ENCODE data around the gene ULK2. TPM values are rescaled to one million over a fixed set of nuclear protein-coding genes. Genes with fewer than 3 reads are reported as not detected.

Gene ULK2
- total RNA-seq, 4 donors from 2014 or later: 7.4 to 20.4 (median 14.2) TPM

- Histone ChIP-seq H3K4me1 (no peaks in the 10 kb centered on the region), H3K27me3 (no peaks in the 10 kb centered on the region), H3K4me3 (no peak overlapping the region), H3K27ac (no peak overlapping the region), H3K9me3 (no peaks in the 10 kb centered on the region), H3K36me3 (no peaks in the 10 kb centered on the region)
- no peak for TF ChIP-seq POLR2A (IDR thresholded peaks at IDR 0.05)
- TF ChIP-seq, protein P1, sequence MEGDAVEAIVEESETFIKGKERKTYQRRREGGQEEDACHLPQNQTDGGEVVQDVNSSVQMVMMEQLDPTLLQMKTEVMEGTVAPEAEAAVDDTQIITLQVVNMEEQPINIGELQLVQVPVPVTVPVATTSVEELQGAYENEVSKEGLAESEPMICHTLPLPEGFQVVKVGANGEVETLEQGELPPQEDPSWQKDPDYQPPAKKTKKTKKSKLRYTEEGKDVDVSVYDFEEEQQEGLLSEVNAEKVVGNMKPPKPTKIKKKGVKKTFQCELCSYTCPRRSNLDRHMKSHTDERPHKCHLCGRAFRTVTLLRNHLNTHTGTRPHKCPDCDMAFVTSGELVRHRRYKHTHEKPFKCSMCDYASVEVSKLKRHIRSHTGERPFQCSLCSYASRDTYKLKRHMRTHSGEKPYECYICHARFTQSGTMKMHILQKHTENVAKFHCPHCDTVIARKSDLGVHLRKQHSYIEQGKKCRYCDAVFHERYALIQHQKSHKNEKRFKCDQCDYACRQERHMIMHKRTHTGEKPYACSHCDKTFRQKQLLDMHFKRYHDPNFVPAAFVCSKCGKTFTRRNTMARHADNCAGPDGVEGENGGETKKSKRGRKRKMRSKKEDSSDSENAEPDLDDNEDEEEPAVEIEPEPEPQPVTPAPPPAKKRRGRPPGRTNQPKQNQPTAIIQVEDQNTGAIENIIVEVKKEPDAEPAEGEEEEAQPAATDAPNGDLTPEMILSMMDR (IDR thresholded peaks at IDR 0.05 in 4 of 5, conservative IDR thresholded peaks at IDR 0.05 in 1 of 5): no peak
- no peak for ATAC-seq
- in situ Hi-C loops (cut with MboI; ENCODE audit: low sequenced_read_pairs in 4 of 4): no loop called here
- DNase-seq: no peak
- intact Hi-C loops (cut with DNase I; ENCODE audit: low total_unique reads): no loop called here
Observed at GRCh38 chr17:19883537-19884215, 15.9 kb upstream of the ULK2 start.

DNA sequence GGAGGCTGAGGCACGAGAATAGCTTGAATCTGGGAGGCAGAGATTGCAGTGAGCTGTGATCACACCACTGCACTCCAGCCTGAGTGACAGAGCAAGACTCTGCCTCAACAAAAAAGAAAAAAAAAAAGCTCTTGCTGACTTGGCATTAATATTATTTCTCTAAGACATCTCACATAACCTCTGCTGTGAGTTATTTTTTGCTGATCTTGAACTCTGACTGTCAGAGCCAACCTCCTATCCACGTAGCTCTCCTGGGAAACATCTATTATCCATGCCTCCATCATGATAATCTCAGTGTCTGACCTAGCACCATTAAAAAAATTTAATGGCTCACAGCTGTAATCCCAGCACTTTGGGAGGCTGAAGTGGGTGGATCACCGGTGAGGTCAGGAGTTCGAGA lies 12.7 kb upstream of the ULK2 start:
- H3K36me3 ChIP-seq: no peaks in the 10 kb centered on the region
- in situ Hi-C loops (cut with MboI; ENCODE audit: low sequenced_read_pairs in 4 of 4): no loop called here
- H3K9me3 ChIP-seq: no peaks in the 10 kb centered on the region
- TF ChIP-seq, protein P1 (IDR thresholded peaks at IDR 0.05 in 4 of 5, conservative IDR thresholded peaks at IDR 0.05 in 1 of 5): no peak
- no peak for TF ChIP-seq POLR2A (IDR thresholded peaks at IDR 0.05)
- ATAC-seq (no peak), DNase-seq (no peak)
- no peaks in the 10 kb centered on the region for H3K27me3 ChIP-seq
- no peak overlapping the region for H3K27ac ChIP-seq
- H3K4me1 ChIP-seq: no peaks in the 10 kb centered on the region
- intact Hi-C loops (cut with DNase I; ENCODE audit: low total_unique reads): no loop called here
- H3K4me3 ChIP-seq: no peak overlapping the region

- H3K4me3 ChIP-seq: no peak overlapping the region
- DNase-seq: no peak
- H3K9me3 ChIP-seq: no peaks in the 10 kb centered on the region
- TF ChIP-seq, protein P1 (IDR thresholded peaks at IDR 0.05 in 4 of 5, conservative IDR thresholded peaks at IDR 0.05 in 1 of 5): no peak
- TF ChIP-seq POLR2A (IDR thresholded peaks at IDR 0.05): no peak
- no peaks in the 10 kb centered on the region for H3K4me1 ChIP-seq
- no peak overlapping the region for H3K27ac ChIP-seq
- H3K36me3 ChIP-seq: no peaks in the 10 kb centered on the region
- ATAC-seq: no peak
- no peaks in the 10 kb centered on the region for H3K27me3 ChIP-seq
- intact Hi-C loops (cut with DNase I; ENCODE audit: low total_unique reads): no loop called here
- in situ Hi-C loops (cut with MboI; ENCODE audit: low sequenced_read_pairs in 4 of 4): no loop called here
Observed at GRCh38 chr17:19877364-19877945, 9.7 kb upstream of the ULK2 start.

DNA sequence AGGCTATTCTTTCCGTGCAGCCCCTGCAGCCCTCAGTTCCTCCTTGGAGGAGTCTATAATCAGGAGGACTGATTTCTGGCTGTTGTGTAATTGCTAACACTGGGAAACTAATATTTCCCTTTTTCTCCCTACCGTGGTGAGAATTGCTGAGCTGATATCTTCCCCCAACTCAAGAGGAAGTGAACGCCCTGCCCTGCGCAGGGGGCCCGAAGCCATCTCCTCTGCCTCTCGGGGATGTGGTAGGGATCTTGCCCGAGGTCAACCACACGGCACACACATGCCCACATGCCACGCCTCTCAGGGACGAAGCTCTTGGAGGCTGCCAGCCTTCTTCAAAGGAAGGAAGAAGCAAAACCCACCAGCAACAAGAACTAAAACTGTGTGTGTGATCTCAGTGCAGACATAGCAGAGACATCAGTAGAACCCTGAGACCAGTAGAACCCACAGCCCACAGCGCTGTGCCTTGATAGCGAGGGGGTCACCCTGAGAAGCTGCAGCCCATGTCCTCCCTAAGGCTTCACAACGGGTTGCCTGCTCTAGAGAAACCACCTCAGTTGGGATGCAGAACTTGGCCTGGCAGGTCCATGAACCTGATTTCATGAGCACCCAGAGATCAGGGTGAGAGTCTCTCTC lies 8.9 kb upstream of the ULK2 start:
- Histone ChIP-seq H3K4me1 (no peaks in the 10 kb centered on the region), H3K27me3 (no peaks in the 10 kb centered on the region), H3K9me3 (no peaks in the 10 kb centered on the region), H3K27ac (no peak overlapping the region), H3K36me3 (no peaks in the 10 kb centered on the region), H3K4me3 (no peak overlapping the region)
- no peak for ATAC-seq
- DNase-seq: peak; percentile 40 to 49
- intact Hi-C loops (cut with DNase I; ENCODE audit: low total_unique reads): no loop called here
- in situ Hi-C loops (cut with MboI; ENCODE audit: low sequenced_read_pairs in 4 of 4): no loop called here
- no peak for TF ChIP-seq POLR2A (IDR thresholded peaks at IDR 0.05)

DNA sequence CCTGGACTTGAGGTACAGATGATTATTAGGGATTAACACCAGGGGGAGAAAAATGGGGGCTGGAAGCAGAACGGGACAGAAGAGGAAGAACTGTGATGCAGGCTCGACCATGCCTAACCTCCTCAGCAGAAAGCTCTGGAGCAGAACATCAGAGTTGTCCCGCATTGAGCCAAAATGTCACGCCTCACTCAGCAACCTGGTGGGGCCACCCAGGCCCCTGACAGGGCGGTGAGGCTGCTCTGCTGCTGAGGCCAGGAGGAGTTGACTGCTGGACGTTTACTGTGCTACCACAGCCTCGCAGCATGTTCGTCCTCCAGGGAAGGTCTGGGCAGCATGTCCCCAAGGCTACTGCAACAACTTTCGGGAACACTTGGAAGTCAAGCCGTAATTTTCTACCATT lies 6.5 kb upstream of the ULK2 start:
- Histone ChIP-seq H3K27ac (no peak overlapping the region), H3K4me3 (no peak overlapping the region), H3K9me3 (no peaks in the 10 kb centered on the region), H3K4me1 (no peaks in the 10 kb centered on the region), H3K36me3 (no peaks in the 10 kb centered on the region), H3K27me3 (no peaks in the 10 kb centered on the region)
- in situ Hi-C loops (cut with MboI; ENCODE audit: low sequenced_read_pairs in 4 of 4): no loop called here
- ATAC-seq (no peak), DNase-seq (no peak)
- no peak for TF ChIP-seq POLR2A (IDR thresholded peaks at IDR 0.05)
- TF ChIP-seq, protein P1 (IDR thresholded peaks at IDR 0.05 in 4 of 5, conservative IDR thresholded peaks at IDR 0.05 in 1 of 5): no peak
- intact Hi-C loops (cut with DNase I; ENCODE audit: low total_unique reads): no loop called here
